Kidney (tissue), 14 donors: ENCODE data around the gene ARHGAP44. TPM values are rescaled to one million over a fixed set of nuclear protein-coding genes. Genes with fewer than 3 reads are reported as not detected.

Experiments
- DNase-seq, 5 donors: peaks; one replicate each; pipeline ENCODE4 v3.0.0-alpha.2; 2013 to 2020
- FAIRE-seq: peaks from 2 replicates; lab custom pipeline; 2012; peaks lifted over from hg19 to GRCh38; lab: Jason Lieb, UNC
- H3K27ac ChIP-seq, 2 donors: one replicate each; pipeline ENCODE4 v1.7.0; 2013; ENCODE audit warnings: low read depth in 2 of 2, low read length in 2 of 2, inconsistent platforms in 1 of 2
- H3K27me3 ChIP-seq: one replicate; pipeline ENCODE4 v1.7.1; 2013; ENCODE audit warnings: low read length, inconsistent platforms; ENCODE audit not compliant: control insufficient read depth, insufficient read depth
- H3K36me3 ChIP-seq, 3 donors: one replicate each; pipeline versions ENCODE4 v1.7.0 to v1.7.1; 2013; ENCODE audit warnings: low read length in 3 of 3, control low read depth in 1 of 3, inconsistent platforms in 1 of 3; ENCODE audit not compliant: insufficient read depth in 3 of 3, control insufficient read depth in 2 of 3
- H3K4me1 ChIP-seq, 3 donors: one replicate each; pipeline versions ENCODE4 v1.7.0 to v1.7.1; 2013; ENCODE audit warnings: low read length in 3 of 3, inconsistent platforms in 1 of 3, low read depth in 1 of 3; ENCODE audit not compliant: control insufficient read depth in 2 of 3, insufficient read depth in 2 of 3
- H3K4me3 ChIP-seq, 3 donors: one replicate each; pipeline versions ENCODE4 v1.7.0 to v1.8.1; 2013; ENCODE audit warnings: low read length in 3 of 3, control low read depth in 1 of 3, inconsistent platforms in 1 of 3
- H3K9ac ChIP-seq, 3 donors: one replicate each; pipeline versions ENCODE4 v1.7.0 to v1.7.1; 2013; ENCODE audit warnings: low read length in 3 of 3, control low read depth in 1 of 3, inconsistent platforms in 1 of 3
- H3K9me3 ChIP-seq, 3 donors: one replicate each; pipeline versions ENCODE4 v1.7.0 to v1.7.1; 2013; ENCODE audit warnings: low read length in 3 of 3, control low read depth in 1 of 3, inconsistent platforms in 1 of 3; ENCODE audit not compliant: control insufficient read depth in 2 of 3, insufficient read depth in 1 of 3
- CTCF ChIP-seq: IDR thresholded peaks from 3 replicates; pipeline ENCODE4 v1.5.1; 2012; ENCODE audit warnings: mild to moderate bottlenecking, moderate library complexity, borderline replicate concordance; ENCODE audit not compliant: insufficient read depth; ENCODE audit errors: extremely low read depth
- intact Hi-C: fragments of 100-400 bp; cut with DNase I; formaldehyde crosslinking; loops from one replicate; pipeline ENCODE4 v1.11.1; 2022
- polyA plus RNA-seq: library from polyadenylated mRNA; stranded (reverse); fragments of 350-450 nt; fragmentation: Illumina TruSeq; extraction: RNeasy Lipid Tissue Mini Kit (QIAGEN cat#74804); gene quantifications from one replicate; pipeline ENCODE4 v1.2.3, GENCODE V29; 2014; ENCODE audit warnings: low read depth, low replicate concordance; ENCODE audit not compliant: insufficient read depth
- total RNA-seq: library from RNA; stranded (reverse); fragmentation: NEBNext Ultra II Directional; extraction: Animal tissue kit (Norgen Biotek cat#: 25700); gene quantifications from one replicate; pipeline ENCODE4 v1.2.1, GENCODE V29; 2021
- donor health status: control.
- donor health status: control.
- donor health status: control.
- donor health status: control.
- donor health status: control.
- donor health status: DM: yes; HTN: yes; CAD: no.
- donor health status: Normal renal cell carcinoma (clear cell type).

Gene ARHGAP44
- total and polyA plus RNA-seq, 2 donors from 2014 or later = 3.7 to 8.4 TPM

- no peak overlapping the region for H3K4me3 ChIP-seq
- H3K9ac ChIP-seq = no peak overlapping the region
- H3K27ac ChIP-seq = no peak overlapping the region
- no peaks in the 10 kb centered on the region for H3K27me3 ChIP-seq
- DNase-seq (no peak), FAIRE-seq (no peak)
- peaks cover 0 to 4% (median 0%) of the 10 kb centered on the region in 3 donors for H3K4me1 ChIP-seq
- H3K36me3 ChIP-seq = peaks cover 7 to 62% (median 45%) of the 10 kb centered on the region in 3 donors
- H3K9me3 ChIP-seq = no peaks in the 10 kb centered on the region
- no peak for TF ChIP-seq CTCF
- intact Hi-C loops = no loop called here
Measured at GRCh38 chr17:12992676-12993075, 203.4 kb downstream of the ARHGAP44 start.

- Histone ChIP-seq H3K9ac (no peak overlapping the region), H3K36me3 (peaks cover 10 to 71% (median 54%) of the 10 kb centered on the region in 3 donors), H3K27me3 (no peaks in the 10 kb centered on the region), H3K4me3 (no peak overlapping the region), H3K4me1 (no peaks in the 10 kb centered on the region), H3K9me3 (no peaks in the 10 kb centered on the region), H3K27ac (no peak overlapping the region)
- DNase-seq (no peak), FAIRE-seq (no peak)
- intact Hi-C loops = no loop called here
- no peak for TF ChIP-seq CTCF
Measured at GRCh38 chr17:12993631-12994030, 204.3 kb downstream of the ARHGAP44 start.

GRCh38 chr17:12994341-12995074 is 205.2 kb downstream of the ARHGAP44 start:
- Histone ChIP-seq H3K36me3 (peaks cover 10 to 79% (median 58%) of the 10 kb centered on the region in 3 donors), H3K9ac (no peak overlapping the region), H3K9me3 (no peaks in the 10 kb centered on the region), H3K4me3 (no peak overlapping the region), H3K27ac (no peak overlapping the region), H3K27me3 (no peaks in the 10 kb centered on the region), H3K4me1 (no peaks in the 10 kb centered on the region)
- DNase-seq (no peak), FAIRE-seq (no peak)
- TF ChIP-seq CTCF = no peak
- intact Hi-C loops = no loop called here
